Stimulated activated naive CD8-positive, alpha-beta T cell treated with anti-CD3 and anti-CD28 coated beads, Interleukin-15, amount 100 ng/mL, for 72 hours (primary cell): ENCODE results near the gene DNAJC30.
"Not testable (repeated sequence)": the region's sequence is repeated elsewhere in the genome, so short reads cannot be mapped to it uniquely, and the experiment has no call there.

ENCODE experiments used
- ATAC-seq: fragments of 150-1000 bp; cut with Tn5 transposase; 2 replicates; pipeline ENCODE4 v1.10.0; 2021; ENCODE audit warnings: mild to moderate bottlenecking, moderate library complexity
- DNase-seq, 2 donors: peaks; one replicate each; pipeline ENCODE4 v3.0.0; 2021 to 2022
- H3K27ac Mint-ChIP-seq, 2 donors: one replicate each; pipeline ENCODE4 v1.8.0; 2022; ENCODE audit warnings: mild to moderate bottlenecking in 2 of 2, mixed read lengths in 2 of 2, moderate library complexity in 2 of 2
- H3K27me3 Mint-ChIP-seq: one replicate; pipeline ENCODE4 v1.8.0; 2022; ENCODE audit warnings: mixed read lengths
- H3K4me1 Mint-ChIP-seq: one replicate; pipeline ENCODE4 v1.8.0; 2022; ENCODE audit warnings: mild to moderate bottlenecking, mixed read lengths
- H3K4me3 Mint-ChIP-seq, 2 donors: one replicate each; pipeline ENCODE4 v1.8.0; 2022; ENCODE audit warnings: mild to moderate bottlenecking in 2 of 2, mixed read lengths in 2 of 2, moderate library complexity in 1 of 2
- H3K9me3 Mint-ChIP-seq, 2 donors: one replicate each; pipeline ENCODE4 v1.8.0; 2022; ENCODE audit warnings: mixed read lengths in 2 of 2

The DNAJC30 gene

GRCh38 chr7:73683056-73683787 lies at the start of gene DNAJC30, which contains the start of gene BUD23:
DNAJC30 (minus strand) TSS chr7:73683453; CDS start chr7:73683423, 30 bp downstream.
BUD23 (plus strand) TSS chr7:73683597; CDS start chr7:73683626, 29 bp downstream.
- ATAC-seq: peak; percentile 97
- Mint-ChIP-seq H3K4me1 (peaks cover 47% of the 10 kb centered on the region), H3K9me3 (no peaks in the 10 kb centered on the region), H3K27ac (peak within 1 kb of the TSS; percentile 99), H3K27me3 (no peaks in the 10 kb centered on the region), H3K4me3 (peak within 1 kb of the TSS; percentile 99 to 100)
- DNase-seq: peak; percentile 84 to 91

GRCh38 chr7:73732397-73732796 lies 49.1 kb upstream of the DNAJC30 start:
- no peak for DNase-seq
- no peak overlapping the region for H3K27ac Mint-ChIP-seq
- H3K4me3 Mint-ChIP-seq: no peak overlapping the region
- peaks cover 22% of the 10 kb centered on the region for H3K4me1 Mint-ChIP-seq
- ATAC-seq: no peak
- H3K27me3 Mint-ChIP-seq: peaks cover 11% of the 10 kb centered on the region
- H3K9me3 Mint-ChIP-seq: no peaks in the 10 kb centered on the region

GRCh38 chr7:73730485-73730884 lies 47.2 kb upstream of the DNAJC30 start:
- DNase-seq: no peak
- no peaks in the 10 kb centered on the region for H3K9me3 Mint-ChIP-seq
- ATAC-seq: no peak
- peaks cover 10% of the 10 kb centered on the region for H3K4me1 Mint-ChIP-seq
- peaks cover 11% of the 10 kb centered on the region for H3K27me3 Mint-ChIP-seq
- peak overlapping the region in 1 of 2 donors; percentile 5 for H3K27ac Mint-ChIP-seq
- no peak overlapping the region for H3K4me3 Mint-ChIP-seq

GRCh38 chr7:73728551-73728950 lies 45.3 kb upstream of the DNAJC30 start:
- Mint-ChIP-seq H3K9me3 (no peaks in the 10 kb centered on the region), H3K27ac (no peak overlapping the region), H3K4me1 (no peaks in the 10 kb centered on the region), H3K27me3 (peaks cover 19% of the 10 kb centered on the region), H3K4me3 (no peak overlapping the region)
- no peak for ATAC-seq
- DNase-seq: no peak

GRCh38 chr7:73727952-73728351 lies 44.7 kb upstream of the DNAJC30 start:
- Mint-ChIP-seq H3K27ac (no peak overlapping the region), H3K27me3 (peaks cover 19% of the 10 kb centered on the region)

GRCh38 chr7:73726083-73726466 lies 42.8 kb upstream of the DNAJC30 start:
- DNase-seq: no peak
- Mint-ChIP-seq H3K27ac (no peak overlapping the region), H3K27me3 (peaks cover 24% of the 10 kb centered on the region), H3K4me1 (no peaks in the 10 kb centered on the region), H3K9me3 (no peaks in the 10 kb centered on the region), H3K4me3 (no peak overlapping the region)
- ATAC-seq: peak; percentile 54

More at GRCh38 chr7:73727952-73728351, 44.7 kb upstream of the DNAJC30 start:
- Mint-ChIP-seq H3K9me3 (no peaks in the 10 kb centered on the region), H3K4me1 (no peaks in the 10 kb centered on the region), H3K4me3 (no peak overlapping the region)
- DNase-seq (no peak), ATAC-seq (no peak)

GRCh38 chr7:73723813-73724212 lies 40.6 kb upstream of the DNAJC30 start:
- ATAC-seq: no peak

GRCh38 chr7:73722785-73723184 lies 39.5 kb upstream of the DNAJC30 start:
- H3K27ac Mint-ChIP-seq: no peak overlapping the region
- H3K4me3 Mint-ChIP-seq: no peak overlapping the region

More at GRCh38 chr7:73723813-73724212, 40.6 kb upstream of the DNAJC30 start:
- Mint-ChIP-seq H3K4me1 (peaks cover 7% of the 10 kb centered on the region), H3K4me3 (no peak overlapping the region), H3K27me3 (peaks cover 36% of the 10 kb centered on the region), H3K9me3 (no peaks in the 10 kb centered on the region), H3K27ac (no peak overlapping the region)
- no peak for DNase-seq

GRCh38 chr7:73722182-73722581 lies 38.9 kb upstream of the DNAJC30 start:
- Mint-ChIP-seq H3K27me3 (peaks cover 26% of the 10 kb centered on the region), H3K4me1 (peaks cover 24% of the 10 kb centered on the region)
- not testable (repeated sequence) for ATAC-seq, H3K4me3 Mint-ChIP-seq, H3K27ac Mint-ChIP-seq, H3K9me3 Mint-ChIP-seq, DNase-seq

More at GRCh38 chr7:73722785-73723184, 39.5 kb upstream of the DNAJC30 start:
- Mint-ChIP-seq H3K27me3 (peaks cover 26% of the 10 kb centered on the region), H3K4me1 (peaks cover 18% of the 10 kb centered on the region), H3K9me3 (no peaks in the 10 kb centered on the region)
- ATAC-seq: no peak
- DNase-seq: no peak

GRCh38 chr7:73721377-73721817 lies 38.1 kb upstream of the DNAJC30 start:
- DNase-seq: no peak
- no peak overlapping the region for H3K27ac Mint-ChIP-seq
- H3K4me1 Mint-ChIP-seq: peaks cover 31% of the 10 kb centered on the region
- H3K27me3 Mint-ChIP-seq: peaks cover 26% of the 10 kb centered on the region
- no peak for ATAC-seq
- H3K9me3 Mint-ChIP-seq: no peaks in the 10 kb centered on the region
- H3K4me3 Mint-ChIP-seq: no peak overlapping the region

GRCh38 chr7:73720443-73720842 lies 37.2 kb upstream of the DNAJC30 start:
- DNase-seq: not testable (repeated sequence)

GRCh38 chr7:73719806-73720169 lies 36.5 kb upstream of the DNAJC30 start:
- ATAC-seq (no peak), DNase-seq (no peak)
- Mint-ChIP-seq H3K4me3 (peak overlapping the region; percentile 52 to 74), H3K9me3 (no peaks in the 10 kb centered on the region), H3K27me3 (peaks cover 22% of the 10 kb centered on the region), H3K27ac (peak overlapping the region in 1 of 2 donors; percentile 72), H3K4me1 (peaks cover 42% of the 10 kb centered on the region)

More at GRCh38 chr7:73720443-73720842, 37.2 kb upstream of the DNAJC30 start:
- Mint-ChIP-seq H3K4me3 (peak overlapping the region; percentile 52 to 74), H3K4me1 (peaks cover 40% of the 10 kb centered on the region), H3K27ac (peak overlapping the region in 1 of 2 donors; percentile 29), H3K27me3 (peaks cover 26% of the 10 kb centered on the region)
- H3K9me3 Mint-ChIP-seq, ATAC-seq: not testable (repeated sequence)

GRCh38 chr7:73718905-73719805 lies 35.9 kb upstream of the DNAJC30 start, which contains the start of gene STX1A:
STX1A (minus strand) TSS chr7:73719669; CDS start chr7:73719631, 38 bp downstream.
- Mint-ChIP-seq H3K4me1 (peaks cover 42% of the 10 kb centered on the region), H3K4me3 (peak within 1 kb of the TSS; percentile 80 to 86), H3K27me3 (peaks cover 19% of the 10 kb centered on the region), H3K9me3 (no peaks in the 10 kb centered on the region), H3K27ac (peak within 1 kb of the TSS; percentile 29 to 72)
- DNase-seq (peak; percentile 68 to 77), ATAC-seq (peak; percentile 75)

GRCh38 chr7:73718438-73718881 lies 35.2 kb upstream of the DNAJC30 start:
- Mint-ChIP-seq H3K4me3 (peak overlapping the region; percentile 80 to 86), H3K27ac (no peak overlapping the region), H3K4me1 (peaks cover 42% of the 10 kb centered on the region), H3K27me3 (peaks cover 19% of the 10 kb centered on the region), H3K9me3 (no peaks in the 10 kb centered on the region)
- DNase-seq: peak; percentile 34 to 39
- peak; percentile 6 for ATAC-seq

GRCh38 chr7:73717991-73718405 lies 34.7 kb upstream of the DNAJC30 start:
- no peaks in the 10 kb centered on the region for H3K9me3 Mint-ChIP-seq
- peaks cover 42% of the 10 kb centered on the region for H3K4me1 Mint-ChIP-seq
- ATAC-seq: peak; percentile 86
- peaks cover 19% of the 10 kb centered on the region for H3K27me3 Mint-ChIP-seq
- peak; percentile 66 to 78 for DNase-seq
- H3K27ac Mint-ChIP-seq: peak overlapping the region; percentile 60 to 70
- H3K4me3 Mint-ChIP-seq: peak overlapping the region; percentile 80 to 86
